Measurements from ENCODE around the gene ANKRD36C. TPM values are rescaled to one million over a fixed set of nuclear protein-coding genes. Genes with fewer than 3 reads are reported as not detected.
"Not testable (repeated sequence)": the region's sequence is repeated elsewhere in the genome, so short reads cannot be mapped to it uniquely, and the experiment has no call there.

ANKRD36C gene
- total RNA-seq, 2 donors from 2014 or later = 44.4 to 136 TPM

DNA sequence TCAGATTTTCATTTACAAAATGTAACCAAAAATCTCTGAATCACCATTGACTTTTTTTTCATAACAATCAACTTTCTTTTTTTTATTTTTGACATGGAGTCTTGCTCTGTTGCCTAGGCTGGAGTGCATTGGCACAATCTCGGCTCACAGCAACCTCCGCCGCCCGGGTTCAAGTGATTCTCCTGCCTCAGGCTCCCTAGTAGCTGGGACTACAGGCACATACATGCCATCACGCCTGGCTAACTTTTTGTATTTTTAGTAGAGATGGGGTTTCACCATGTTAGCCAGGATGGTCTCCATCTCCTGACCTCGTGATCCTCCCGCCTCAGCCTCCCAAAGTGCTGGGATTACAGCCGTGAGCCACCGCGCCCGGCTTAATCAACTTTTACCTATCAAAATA is 51.7 kb downstream of the ANKRD36C start:
- not testable (repeated sequence) for H3K27ac Mint-ChIP-seq; DNase-seq (ENCODE audit: low spot score); H3K27me3 Mint-ChIP-seq; H3K9me3 Mint-ChIP-seq; H3K4me1 Mint-ChIP-seq (ENCODE audit: low read depth in 2 of 2); ATAC-seq; H3K4me3 Mint-ChIP-seq
- peaks cover 18% of the 10 kb centered on the region for H3K36me3 Mint-ChIP-seq

DNA sequence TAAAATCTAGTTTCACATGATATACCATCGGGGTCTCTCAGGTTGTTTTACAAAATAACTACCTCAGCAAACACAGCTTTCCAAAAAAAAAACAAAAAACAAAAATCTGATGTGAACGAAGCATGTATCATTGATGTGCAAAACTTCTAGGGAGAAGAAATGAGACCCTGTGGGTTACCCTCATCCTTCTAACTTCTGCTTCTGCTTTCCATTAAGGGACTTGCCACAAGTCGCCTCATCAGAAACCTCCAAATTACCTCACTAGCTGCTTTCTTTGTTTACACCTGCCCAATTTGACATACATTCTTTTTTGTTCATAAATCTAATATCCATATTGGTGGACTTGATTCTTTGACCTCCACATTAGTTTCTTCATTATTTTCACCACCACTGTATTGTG is 60.9 kb downstream of the ANKRD36C start:
- not testable (repeated sequence) for ATAC-seq; H3K4me1 Mint-ChIP-seq (ENCODE audit: low read depth in 2 of 2); H3K27me3 Mint-ChIP-seq; H3K4me3 Mint-ChIP-seq; H3K9me3 Mint-ChIP-seq; H3K27ac Mint-ChIP-seq; DNase-seq (ENCODE audit: low spot score)
- H3K36me3 Mint-ChIP-seq = peaks cover 25% of the 10 kb centered on the region

DNA sequence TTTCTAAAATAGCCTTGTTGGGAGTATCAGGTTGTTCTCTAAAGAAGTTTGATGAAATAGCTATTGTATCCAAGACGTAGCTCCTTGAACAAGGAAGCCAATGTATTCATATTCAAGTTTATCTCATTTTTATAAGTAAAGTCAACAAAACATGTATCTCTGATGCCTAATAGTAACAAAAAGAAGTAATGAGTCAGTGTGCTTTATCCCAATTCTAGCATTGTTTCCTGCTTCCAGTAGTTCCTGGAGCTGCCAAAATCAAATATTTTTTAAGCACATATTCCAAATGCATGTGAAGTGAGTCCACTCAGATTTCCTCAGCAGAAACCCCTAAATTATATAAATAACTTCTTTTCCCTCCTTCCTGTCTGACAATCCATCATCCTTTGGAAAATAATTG is 74.6 kb downstream of the ANKRD36C start:
- not testable (repeated sequence) for DNase-seq (ENCODE audit: low spot score); H3K9me3 Mint-ChIP-seq; H3K27ac Mint-ChIP-seq; ATAC-seq; H3K4me3 Mint-ChIP-seq; H3K27me3 Mint-ChIP-seq; H3K4me1 Mint-ChIP-seq (ENCODE audit: low read depth in 2 of 2)
- H3K36me3 Mint-ChIP-seq = peaks cover 43% of the 10 kb centered on the region

DNA sequence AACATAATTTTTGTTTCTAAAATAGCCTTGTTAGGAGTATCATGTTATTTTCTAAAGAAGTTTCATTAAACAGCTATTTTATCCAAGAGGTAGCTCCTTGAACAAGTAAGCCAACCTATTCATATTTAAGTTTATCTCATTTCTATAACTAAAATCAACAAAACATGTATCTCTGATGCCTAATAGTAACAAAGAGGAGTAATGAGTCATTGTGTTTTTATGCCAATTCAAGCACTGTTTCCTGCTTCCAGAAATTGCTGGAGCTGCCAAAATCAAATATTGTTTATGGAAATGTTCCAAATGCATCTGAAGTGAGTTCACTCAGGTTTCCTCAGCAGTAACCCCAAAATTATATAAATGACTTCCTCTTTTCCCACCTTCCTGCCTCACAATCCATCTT is 76.5 kb downstream of the ANKRD36C start:
- not testable (repeated sequence) for DNase-seq (ENCODE audit: low spot score); H3K4me1 Mint-ChIP-seq (ENCODE audit: low read depth in 2 of 2); H3K27me3 Mint-ChIP-seq; H3K27ac Mint-ChIP-seq; H3K9me3 Mint-ChIP-seq; ATAC-seq; H3K4me3 Mint-ChIP-seq
- peaks cover 50% of the 10 kb centered on the region for H3K36me3 Mint-ChIP-seq

DNA sequence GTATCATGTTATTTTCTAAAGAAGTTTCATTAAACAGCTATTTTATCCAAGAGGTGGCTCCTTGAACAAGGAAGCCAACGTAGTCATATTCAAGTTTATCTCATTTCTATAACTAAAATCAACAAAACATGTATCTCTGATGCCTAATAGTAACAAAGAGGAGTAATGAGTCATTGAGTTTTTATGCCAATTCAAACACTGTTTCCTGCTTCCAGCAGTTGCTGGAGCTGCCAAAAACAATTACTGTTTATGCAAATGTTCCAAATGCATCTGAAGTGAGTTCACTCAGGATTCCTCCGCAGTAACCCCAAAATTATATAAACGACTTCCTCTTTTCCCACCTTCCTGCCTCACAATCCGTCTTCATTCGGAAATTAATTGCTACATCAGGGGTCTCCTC is 80.2 kb downstream of the ANKRD36C start:
- DNase-seq (ENCODE audit: low spot score); H3K4me3 Mint-ChIP-seq; H3K27me3 Mint-ChIP-seq; H3K4me1 Mint-ChIP-seq (ENCODE audit: low read depth in 2 of 2); ATAC-seq; H3K9me3 Mint-ChIP-seq; H3K27ac Mint-ChIP-seq: not testable (repeated sequence)
- H3K36me3 Mint-ChIP-seq = peaks cover 33% of the 10 kb centered on the region

DNA sequence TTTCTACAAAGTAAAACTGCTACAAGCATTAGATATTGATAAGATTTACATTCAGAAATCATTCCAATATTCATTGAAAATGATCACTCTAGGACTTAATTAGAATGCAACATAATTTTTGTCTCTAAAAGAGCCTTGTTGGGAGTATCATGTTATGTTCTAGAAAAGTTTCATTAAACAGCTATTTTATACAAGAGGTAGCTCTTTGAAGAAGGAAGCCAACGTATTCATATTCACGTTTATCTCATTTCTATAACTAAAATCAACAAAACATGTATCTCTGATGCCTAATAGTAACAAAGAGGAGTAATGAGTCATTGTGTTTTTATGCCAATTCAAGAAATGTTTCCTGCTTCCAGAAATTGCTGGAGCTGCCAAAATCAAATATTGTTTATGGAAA is 97.2 kb downstream of the ANKRD36C start:
- not testable (repeated sequence) for DNase-seq (ENCODE audit: low spot score); H3K27ac Mint-ChIP-seq; H3K4me3 Mint-ChIP-seq; H3K4me1 Mint-ChIP-seq (ENCODE audit: low read depth in 2 of 2); H3K27me3 Mint-ChIP-seq; ATAC-seq; H3K9me3 Mint-ChIP-seq
- peaks cover 12% of the 10 kb centered on the region for H3K36me3 Mint-ChIP-seq

DNA sequence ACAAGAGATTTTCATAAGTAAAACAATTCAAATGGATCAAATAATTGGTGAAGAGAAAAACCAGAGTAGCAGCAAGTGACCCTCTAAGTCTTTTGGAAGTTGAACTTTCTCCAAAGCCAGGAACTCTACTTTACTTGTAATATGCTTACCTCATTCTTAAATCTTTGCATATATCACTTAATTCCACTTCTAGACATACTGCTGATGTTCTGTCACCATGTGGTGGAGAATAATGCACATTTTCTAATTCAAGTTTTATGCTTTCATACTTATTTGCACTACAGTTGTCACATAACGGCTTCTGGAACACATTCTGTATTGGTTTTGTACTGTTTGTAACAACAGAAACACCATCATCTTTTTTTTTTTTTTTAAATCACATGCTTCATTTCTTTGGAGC is 123.7 kb downstream of the ANKRD36C start:
- H3K27me3 Mint-ChIP-seq; H3K27ac Mint-ChIP-seq; DNase-seq (ENCODE audit: low spot score); H3K36me3 Mint-ChIP-seq; ATAC-seq; H3K9me3 Mint-ChIP-seq; H3K4me3 Mint-ChIP-seq; H3K4me1 Mint-ChIP-seq (ENCODE audit: low read depth in 2 of 2): not testable (repeated sequence)

DNA sequence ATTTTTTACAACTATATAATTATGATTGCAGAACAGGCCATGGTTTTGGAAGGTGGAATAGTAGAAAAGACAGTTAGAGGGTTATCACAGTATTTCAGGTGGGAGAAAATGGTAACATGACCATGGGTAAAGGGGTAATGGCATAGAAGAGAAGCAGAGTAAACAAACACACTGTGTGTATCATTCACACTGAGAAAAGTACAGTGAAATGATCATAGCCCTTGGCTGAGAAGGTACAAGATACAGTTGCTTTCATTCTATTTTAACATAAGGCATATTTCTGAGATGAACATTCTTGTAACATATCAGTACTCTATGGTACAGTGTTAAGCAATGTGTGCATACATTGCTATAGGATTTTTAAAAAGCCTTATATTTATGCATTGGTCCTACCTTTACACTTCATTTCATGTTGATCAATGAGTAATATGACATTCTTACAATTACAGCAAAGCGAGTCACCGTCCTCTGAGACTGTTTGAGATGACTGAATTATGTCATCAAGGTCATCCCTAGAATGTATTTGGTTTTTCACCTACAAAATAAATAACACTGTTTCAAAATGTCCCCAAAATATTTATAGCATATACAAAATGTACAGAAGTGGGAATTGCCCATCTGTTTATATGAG is 124.5 kb downstream of the ANKRD36C start:
- DNase-seq (ENCODE audit: low spot score); H3K4me1 Mint-ChIP-seq (ENCODE audit: low read depth in 2 of 2); H3K4me3 Mint-ChIP-seq; H3K27ac Mint-ChIP-seq; H3K27me3 Mint-ChIP-seq; H3K36me3 Mint-ChIP-seq; H3K9me3 Mint-ChIP-seq: not testable (repeated sequence)
- peak in 1 of 2 donors; percentile 54 for ATAC-seq

DNA sequence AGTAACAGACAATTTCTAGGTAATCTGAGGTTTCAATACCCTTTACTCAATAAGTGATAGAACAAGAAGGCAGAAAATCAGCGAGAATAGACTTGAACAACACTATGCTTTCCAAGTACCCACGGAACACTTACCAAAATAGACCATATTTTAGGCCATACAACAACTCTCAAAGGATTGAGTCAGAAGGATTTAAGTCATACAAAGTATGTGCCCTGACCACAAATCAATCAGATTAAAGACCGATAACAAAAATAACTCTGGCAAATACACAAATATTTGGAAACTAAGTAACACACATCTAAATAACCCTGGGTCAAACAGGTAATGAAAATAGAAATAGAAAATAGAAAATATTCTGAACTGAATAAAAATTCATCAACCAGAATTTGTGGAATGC is 129.5 kb downstream of the ANKRD36C start:
- H3K4me3 Mint-ChIP-seq; H3K9me3 Mint-ChIP-seq; H3K27me3 Mint-ChIP-seq; ATAC-seq; DNase-seq (ENCODE audit: low spot score); H3K36me3 Mint-ChIP-seq; H3K27ac Mint-ChIP-seq; H3K4me1 Mint-ChIP-seq (ENCODE audit: low read depth in 2 of 2): not testable (repeated sequence)

DNA sequence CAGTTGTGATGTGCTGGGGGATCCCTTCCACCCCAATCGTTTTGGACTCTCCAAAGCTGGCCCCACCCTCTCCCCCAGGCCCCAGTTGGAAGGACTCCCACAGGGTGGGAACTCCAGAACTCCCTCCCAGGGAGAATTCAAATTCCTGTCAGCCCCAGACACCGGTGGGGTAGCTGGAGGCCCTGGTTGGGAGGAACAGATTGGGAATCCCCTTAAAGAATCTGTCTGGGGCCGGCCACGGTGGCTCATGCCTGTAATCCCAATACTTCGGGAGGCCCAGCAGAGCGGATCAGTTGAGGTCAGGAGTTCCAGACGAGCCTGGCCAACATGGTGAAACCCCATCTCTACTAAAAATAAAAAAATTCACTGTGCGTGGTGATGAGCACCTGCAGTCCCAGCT is 155.5 kb downstream of the ANKRD36C start:
- H3K4me1 Mint-ChIP-seq (ENCODE audit: low read depth in 2 of 2) = no peaks in the 10 kb centered on the region
- DNase-seq (ENCODE audit: low spot score) (no peak), ATAC-seq (no peak)
- no peaks in the 10 kb centered on the region for H3K9me3 Mint-ChIP-seq
- H3K36me3 Mint-ChIP-seq = peaks cover 18% of the 10 kb centered on the region
- H3K27ac Mint-ChIP-seq = no peak overlapping the region
- H3K27me3 Mint-ChIP-seq = no peaks in the 10 kb centered on the region
- H3K4me3 Mint-ChIP-seq = no peak overlapping the region

DNA sequence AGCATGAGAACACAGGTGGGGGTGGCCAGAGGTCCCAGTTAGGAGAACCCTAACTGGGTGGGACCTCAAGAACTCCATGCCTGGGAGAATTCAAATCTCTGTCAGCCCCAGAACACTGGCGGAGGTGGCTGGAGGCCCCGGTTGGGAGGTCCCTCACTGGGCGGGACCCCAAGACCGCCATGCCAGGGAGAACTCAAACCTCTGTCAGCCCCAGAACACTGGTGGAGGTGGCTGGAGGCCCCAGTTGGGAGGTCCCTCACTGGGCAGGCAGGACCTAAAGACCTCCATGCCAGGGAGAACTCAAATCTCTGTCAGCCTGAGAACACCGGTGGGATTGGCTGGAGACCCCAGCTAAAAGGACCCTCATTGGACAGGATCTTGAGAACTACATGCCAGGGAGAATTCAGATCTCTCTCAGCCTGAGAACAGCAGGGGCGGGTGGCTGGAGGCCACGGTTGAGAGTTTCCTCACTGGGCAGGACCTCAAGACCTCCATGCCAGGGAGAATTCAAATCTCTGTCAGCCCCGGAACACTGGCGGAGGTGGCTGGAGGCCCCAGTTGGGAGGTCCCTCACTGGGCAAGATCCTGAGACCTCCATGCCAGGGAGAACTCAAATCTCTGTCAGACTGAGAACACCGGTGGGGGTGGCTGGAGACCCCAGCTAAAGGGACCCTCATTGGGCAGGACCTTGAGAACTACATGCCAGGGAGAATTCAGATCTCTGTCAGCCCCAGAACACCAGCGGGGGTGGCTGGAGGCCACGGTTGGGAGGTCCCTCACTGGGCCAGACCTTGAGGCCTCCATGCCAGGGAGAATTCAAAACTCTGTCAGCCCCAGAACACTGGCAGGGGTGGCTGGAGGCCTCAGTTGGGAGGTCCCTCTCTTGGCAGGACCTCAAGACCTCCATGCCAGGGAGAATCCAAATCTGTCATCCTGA is 157.3 kb downstream of the ANKRD36C start:
- not testable (repeated sequence) for H3K4me1 Mint-ChIP-seq (ENCODE audit: low read depth in 2 of 2); DNase-seq (ENCODE audit: low spot score); H3K27ac Mint-ChIP-seq; ATAC-seq; H3K4me3 Mint-ChIP-seq; H3K9me3 Mint-ChIP-seq; H3K27me3 Mint-ChIP-seq
- H3K36me3 Mint-ChIP-seq = peaks cover 21% of the 10 kb centered on the region

DNA sequence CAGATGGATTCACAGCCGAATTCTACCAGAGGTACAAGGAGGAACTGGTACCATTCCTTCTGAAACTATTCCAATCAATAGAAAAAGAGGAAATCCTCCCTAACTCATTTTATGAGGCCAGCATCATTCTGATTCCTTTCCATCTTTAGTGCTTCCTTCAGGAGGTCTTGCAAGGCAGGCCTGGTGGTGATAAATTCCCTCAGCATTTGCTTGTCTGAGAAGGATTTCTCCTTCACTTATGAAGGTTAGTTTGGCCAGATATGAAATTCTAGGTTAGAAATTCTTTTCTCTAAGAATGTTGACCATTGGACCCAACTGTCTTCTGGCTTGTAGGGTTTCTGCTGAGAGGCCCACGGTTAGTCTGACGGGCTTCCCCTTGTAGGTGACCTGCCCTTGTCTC is 167.4 kb downstream of the ANKRD36C start:
- H3K4me3 Mint-ChIP-seq; H3K4me1 Mint-ChIP-seq (ENCODE audit: low read depth in 2 of 2); H3K27ac Mint-ChIP-seq; H3K27me3 Mint-ChIP-seq; DNase-seq (ENCODE audit: low spot score); ATAC-seq: not testable (repeated sequence)
- Mint-ChIP-seq H3K36me3 (peaks cover 57% of the 10 kb centered on the region), H3K9me3 (peaks cover 39% of the 10 kb centered on the region)

DNA sequence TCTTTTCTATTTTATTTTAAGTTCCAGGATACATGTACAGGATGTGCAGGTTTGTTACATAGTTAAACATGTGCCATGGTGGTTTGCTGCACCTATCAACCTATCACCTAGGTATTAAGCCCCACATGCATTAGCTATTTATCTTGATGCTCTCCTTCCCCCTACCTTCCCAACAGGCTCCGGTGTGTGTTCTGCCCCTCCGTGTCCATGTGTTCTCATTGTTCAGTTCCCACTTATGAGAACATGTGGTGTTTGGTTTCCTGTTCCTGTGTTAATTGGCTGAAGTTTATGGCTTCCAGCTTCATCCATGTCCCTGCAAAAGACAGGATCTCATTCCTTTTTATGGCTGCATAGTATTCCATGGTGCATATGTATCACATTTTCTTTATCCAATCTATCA is 174.1 kb downstream of the ANKRD36C start:
- not testable (repeated sequence) for DNase-seq (ENCODE audit: low spot score); H3K4me3 Mint-ChIP-seq; H3K27me3 Mint-ChIP-seq; ATAC-seq; H3K27ac Mint-ChIP-seq; H3K4me1 Mint-ChIP-seq (ENCODE audit: low read depth in 2 of 2)
- H3K9me3 Mint-ChIP-seq = peaks cover 40% of the 10 kb centered on the region
- peaks cover 58% of the 10 kb centered on the region for H3K36me3 Mint-ChIP-seq

DNA sequence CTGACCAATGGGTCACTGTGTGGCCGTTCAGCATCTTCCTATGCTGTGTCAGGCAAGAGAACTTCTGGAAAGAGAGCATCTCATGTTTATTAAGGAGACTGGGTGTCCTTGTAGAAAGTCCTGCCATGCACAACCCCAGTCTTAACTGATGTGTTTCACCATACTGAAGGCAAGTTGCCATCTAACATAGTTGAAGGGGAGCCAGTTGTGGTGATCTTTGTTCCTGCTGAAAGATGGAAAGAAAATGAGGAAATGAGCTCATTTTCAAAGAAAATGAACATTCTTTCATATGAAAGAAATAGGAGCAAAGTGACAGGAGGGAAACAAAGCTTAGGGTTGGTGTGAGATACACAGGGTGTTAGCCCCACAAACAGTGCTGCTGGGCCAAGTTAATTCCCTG is 178.3 kb downstream of the ANKRD36C start:
- H3K4me3 Mint-ChIP-seq; H3K27me3 Mint-ChIP-seq; H3K27ac Mint-ChIP-seq; ATAC-seq; DNase-seq (ENCODE audit: low spot score); H3K4me1 Mint-ChIP-seq (ENCODE audit: low read depth in 2 of 2): not testable (repeated sequence)
- Mint-ChIP-seq H3K36me3 (peaks cover 38% of the 10 kb centered on the region), H3K9me3 (peaks cover 22% of the 10 kb centered on the region)

Data from natural killer cell treated with Interleukin-12 subunit alpha and Interleukin-12 subunit beta and Interleukin-15 and Interleukin-18, amount 100 ng/mL, for 72 hours (primary cell).